Measurements from ENCODE around the gene ZBTB7C.

ZBTB7C gene

GRCh38 chr18:48152549-48152948 lies 256.6 kb downstream of the ZBTB7C start:
- no peak overlapping the region for H3K4me3 Mint-ChIP-seq
- peaks cover 36% of the 10 kb centered on the region for H3K4me1 Mint-ChIP-seq
- H3K27me3 Mint-ChIP-seq (ENCODE audit: low read depth), result peaks cover 4% of the 10 kb centered on the region
- H3K27ac Mint-ChIP-seq, result no peak overlapping the region
- H3K9me3 Mint-ChIP-seq, result no peaks in the 10 kb centered on the region
- TF ChIP-seq, protein P1, sequence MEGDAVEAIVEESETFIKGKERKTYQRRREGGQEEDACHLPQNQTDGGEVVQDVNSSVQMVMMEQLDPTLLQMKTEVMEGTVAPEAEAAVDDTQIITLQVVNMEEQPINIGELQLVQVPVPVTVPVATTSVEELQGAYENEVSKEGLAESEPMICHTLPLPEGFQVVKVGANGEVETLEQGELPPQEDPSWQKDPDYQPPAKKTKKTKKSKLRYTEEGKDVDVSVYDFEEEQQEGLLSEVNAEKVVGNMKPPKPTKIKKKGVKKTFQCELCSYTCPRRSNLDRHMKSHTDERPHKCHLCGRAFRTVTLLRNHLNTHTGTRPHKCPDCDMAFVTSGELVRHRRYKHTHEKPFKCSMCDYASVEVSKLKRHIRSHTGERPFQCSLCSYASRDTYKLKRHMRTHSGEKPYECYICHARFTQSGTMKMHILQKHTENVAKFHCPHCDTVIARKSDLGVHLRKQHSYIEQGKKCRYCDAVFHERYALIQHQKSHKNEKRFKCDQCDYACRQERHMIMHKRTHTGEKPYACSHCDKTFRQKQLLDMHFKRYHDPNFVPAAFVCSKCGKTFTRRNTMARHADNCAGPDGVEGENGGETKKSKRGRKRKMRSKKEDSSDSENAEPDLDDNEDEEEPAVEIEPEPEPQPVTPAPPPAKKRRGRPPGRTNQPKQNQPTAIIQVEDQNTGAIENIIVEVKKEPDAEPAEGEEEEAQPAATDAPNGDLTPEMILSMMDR (IDR thresholded peaks at IDR 0.05; ENCODE audit: unreplicated experiment in 3 of 3), result no peak
- H3K36me3 Mint-ChIP-seq (ENCODE audit: low read depth), result no peaks in the 10 kb centered on the region

DNA sequence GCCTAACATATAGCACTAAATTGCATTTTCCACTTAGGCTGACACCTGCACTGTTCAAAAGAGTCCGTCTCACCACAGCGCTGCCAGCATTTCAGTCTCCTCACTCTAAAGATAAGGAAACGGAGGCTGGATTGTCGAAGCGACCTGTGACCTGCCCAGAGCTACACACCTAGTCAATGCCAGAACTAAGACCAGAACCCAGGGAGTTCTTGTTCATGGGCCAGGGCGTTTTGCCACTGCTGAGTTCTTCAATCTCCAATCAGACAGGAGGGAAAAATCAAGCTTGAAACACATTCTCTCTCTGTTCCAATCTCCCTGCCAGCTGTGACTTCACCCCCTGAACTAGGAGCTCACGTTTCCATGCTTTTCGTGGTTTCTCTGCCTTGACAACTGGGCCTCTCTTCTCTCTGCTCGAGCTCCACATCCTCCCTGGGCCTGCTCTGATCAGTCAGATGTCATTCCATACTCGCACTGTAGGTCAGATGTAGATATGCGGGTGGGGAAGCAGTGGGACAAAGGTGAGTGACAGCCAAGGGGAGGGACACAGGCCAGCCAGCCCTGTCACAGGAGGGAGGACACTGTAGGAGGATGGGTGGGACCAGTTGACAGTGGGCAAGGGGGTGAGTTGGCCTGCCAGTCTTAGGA lies 257.6 kb downstream of the ZBTB7C start:
- TF ChIP-seq, protein P1 (IDR thresholded peaks at IDR 0.05; ENCODE audit: unreplicated experiment in 3 of 3), result no peak

GRCh38 chr18:48149020-48149685 lies 260.0 kb downstream of the ZBTB7C start:
- no peaks in the 10 kb centered on the region for H3K36me3 Mint-ChIP-seq (ENCODE audit: low read depth)
- H3K4me3 Mint-ChIP-seq, result no peak overlapping the region
- peaks cover 10% of the 10 kb centered on the region for H3K27me3 Mint-ChIP-seq (ENCODE audit: low read depth)
- TF ChIP-seq, protein P1 (IDR thresholded peaks at IDR 0.05; ENCODE audit: unreplicated experiment in 3 of 3), result no peak
- peak overlapping the region in 1 of 3 experiments; percentile 51 for H3K27ac Mint-ChIP-seq
- H3K4me1 Mint-ChIP-seq, result peaks cover 19% of the 10 kb centered on the region
- H3K9me3 Mint-ChIP-seq, result no peaks in the 10 kb centered on the region

More for the DNA sequence above, 257.6 kb downstream of the ZBTB7C start:
- Mint-ChIP-seq H3K27ac (peak overlapping the region; percentile 1 to 16 (median 5)), H3K36me3 (ENCODE audit: low read depth) (no peaks in the 10 kb centered on the region), H3K27me3 (ENCODE audit: low read depth) (peaks cover 8% of the 10 kb centered on the region), H3K9me3 (no peaks in the 10 kb centered on the region), H3K4me1 (peaks cover 28% of the 10 kb centered on the region), H3K4me3 (no peak overlapping the region)

DNA sequence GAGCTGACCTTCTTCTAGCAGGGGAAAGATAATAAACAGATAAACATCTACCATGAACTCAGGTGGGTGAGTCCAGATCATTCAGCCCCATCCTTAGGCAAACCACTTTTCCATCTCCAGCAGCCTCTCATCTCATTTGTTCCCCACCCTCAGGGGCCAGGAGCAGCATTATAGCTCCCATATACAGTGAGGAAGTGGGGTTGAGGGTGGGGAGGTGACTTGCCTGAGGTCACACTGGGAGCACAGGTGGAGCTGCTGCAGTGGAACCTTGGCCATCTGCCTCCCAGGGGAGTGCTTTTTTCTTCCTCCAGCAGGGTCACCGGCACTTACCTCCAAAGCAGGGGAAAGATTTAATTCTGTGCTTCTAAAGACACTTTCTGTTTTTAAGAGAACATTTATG lies 266.2 kb downstream of the ZBTB7C start:
- Mint-ChIP-seq H3K27ac (peak overlapping the region in 2 of 3 experiments; percentile 22 to 27), H3K36me3 (ENCODE audit: low read depth) (no peaks in the 10 kb centered on the region), H3K27me3 (ENCODE audit: low read depth) (peaks cover 28% of the 10 kb centered on the region), H3K4me3 (no peak overlapping the region), H3K9me3 (no peaks in the 10 kb centered on the region), H3K4me1 (peaks cover 55% of the 10 kb centered on the region)
- TF ChIP-seq, protein P1 (IDR thresholded peaks at IDR 0.05; ENCODE audit: unreplicated experiment in 3 of 3), result no peak

GRCh38 chr18:48142353-48142752 lies 266.8 kb downstream of the ZBTB7C start:
- TF ChIP-seq, protein P1 (IDR thresholded peaks at IDR 0.05; ENCODE audit: unreplicated experiment in 3 of 3), result no peak
- no peak overlapping the region for H3K4me3 Mint-ChIP-seq
- H3K36me3 Mint-ChIP-seq (ENCODE audit: low read depth), result no peaks in the 10 kb centered on the region
- H3K27me3 Mint-ChIP-seq (ENCODE audit: low read depth), result peaks cover 34% of the 10 kb centered on the region
- H3K4me1 Mint-ChIP-seq, result peaks cover 61% of the 10 kb centered on the region
- H3K27ac Mint-ChIP-seq, result no peak overlapping the region
- H3K9me3 Mint-ChIP-seq, result no peaks in the 10 kb centered on the region

Data from nephron (organoid).